Activated naive CD8-positive, alpha-beta T cell (primary cell): ENCODE data around the gene GRIA4.

Source experiments
- H3K27ac Mint-ChIP-seq: one replicate; pipeline ENCODE4 v1.8.0; 2021; ENCODE audit warnings: mixed read lengths
- H3K27me3 Mint-ChIP-seq: one replicate; pipeline ENCODE4 v1.8.0; 2021; ENCODE audit warnings: mixed read lengths
- H3K36me3 Mint-ChIP-seq: one replicate; pipeline ENCODE4 v1.8.0; 2021; ENCODE audit warnings: mixed read lengths
- H3K4me1 Mint-ChIP-seq: one replicate; pipeline ENCODE4 v1.8.0; 2021; ENCODE audit warnings: low read depth, mixed read lengths
- H3K4me3 Mint-ChIP-seq: one replicate; pipeline ENCODE4 v1.8.0; 2021; ENCODE audit warnings: mild to moderate bottlenecking, mixed read lengths
- H3K9me3 Mint-ChIP-seq: one replicate; pipeline ENCODE4 v1.8.0; 2021; ENCODE audit warnings: low read depth, mixed read lengths

The GRIA4 gene

GRCh38 chr11:106014620-106015019 is 404.7 kb downstream of the GRIA4 start:
- no peak overlapping the region for H3K27ac Mint-ChIP-seq
- H3K4me1 Mint-ChIP-seq, result peaks cover 73% of the 10 kb centered on the region
- no peaks in the 10 kb centered on the region for H3K27me3 Mint-ChIP-seq
- H3K9me3 Mint-ChIP-seq, result peaks cover 4% of the 10 kb centered on the region
- H3K4me3 Mint-ChIP-seq, result no peak overlapping the region
- peaks cover 29% of the 10 kb centered on the region for H3K36me3 Mint-ChIP-seq

- peaks cover 4% of the 10 kb centered on the region for H3K9me3 Mint-ChIP-seq
- H3K27me3 Mint-ChIP-seq, result no peaks in the 10 kb centered on the region
- H3K27ac Mint-ChIP-seq, result no peak overlapping the region
- H3K36me3 Mint-ChIP-seq, result peaks cover 26% of the 10 kb centered on the region
- peaks cover 73% of the 10 kb centered on the region for H3K4me1 Mint-ChIP-seq
- H3K4me3 Mint-ChIP-seq, result no peak overlapping the region
Observed at GRCh38 chr11:106015066-106015465, 405.2 kb downstream of the GRIA4 start.

- Mint-ChIP-seq H3K9me3 (no peaks in the 10 kb centered on the region), H3K4me3 (no peak overlapping the region), H3K27ac (no peak overlapping the region), H3K4me1 (peaks cover 74% of the 10 kb centered on the region), H3K36me3 (peaks cover 22% of the 10 kb centered on the region), H3K27me3 (no peaks in the 10 kb centered on the region)
Observed at GRCh38 chr11:106017093-106017492, 407.2 kb downstream of the GRIA4 start.

- H3K27me3 Mint-ChIP-seq, result no peaks in the 10 kb centered on the region
- peak overlapping the region; percentile 99 for H3K4me3 Mint-ChIP-seq
- H3K27ac Mint-ChIP-seq, result peak overlapping the region; percentile 95
- H3K36me3 Mint-ChIP-seq, result peaks cover 18% of the 10 kb centered on the region
- peaks cover 6% of the 10 kb centered on the region for H3K9me3 Mint-ChIP-seq
- H3K4me1 Mint-ChIP-seq, result peaks cover 52% of the 10 kb centered on the region
Observed at GRCh38 chr11:106021181-106021966, 411.5 kb downstream of the GRIA4 start.

GRCh38 chr11:106021967-106022794 is 412.3 kb downstream of the GRIA4 start, which contains the start of gene MSANTD4:
Gene MSANTD4 (minus strand): TSS chr11:106022240. CDS start chr11:106010917, 11,323 bp downstream.
- peaks cover 2% of the 10 kb centered on the region for H3K27me3 Mint-ChIP-seq

GRCh38 chr11:106022795-106023275 is 413.0 kb downstream of the GRIA4 start:
- peaks cover 5% of the 10 kb centered on the region for H3K27me3 Mint-ChIP-seq
- H3K36me3 Mint-ChIP-seq, result peaks cover 18% of the 10 kb centered on the region
- H3K4me1 Mint-ChIP-seq, result peaks cover 43% of the 10 kb centered on the region
- H3K9me3 Mint-ChIP-seq, result peaks cover 19% of the 10 kb centered on the region
- H3K27ac Mint-ChIP-seq, result peak overlapping the region; percentile 95
- H3K4me3 Mint-ChIP-seq, result peak overlapping the region; percentile 99

More at GRCh38 chr11:106021967-106022794, 412.3 kb downstream of the GRIA4 start, which contains the start of gene MSANTD4:
- Mint-ChIP-seq H3K9me3 (peaks cover 14% of the 10 kb centered on the region), H3K36me3 (peaks cover 18% of the 10 kb centered on the region), H3K27ac (peak within 1 kb of the TSS; percentile 95), H3K4me3 (peak within 1 kb of the TSS; percentile 99), H3K4me1 (peaks cover 44% of the 10 kb centered on the region)

DNA sequence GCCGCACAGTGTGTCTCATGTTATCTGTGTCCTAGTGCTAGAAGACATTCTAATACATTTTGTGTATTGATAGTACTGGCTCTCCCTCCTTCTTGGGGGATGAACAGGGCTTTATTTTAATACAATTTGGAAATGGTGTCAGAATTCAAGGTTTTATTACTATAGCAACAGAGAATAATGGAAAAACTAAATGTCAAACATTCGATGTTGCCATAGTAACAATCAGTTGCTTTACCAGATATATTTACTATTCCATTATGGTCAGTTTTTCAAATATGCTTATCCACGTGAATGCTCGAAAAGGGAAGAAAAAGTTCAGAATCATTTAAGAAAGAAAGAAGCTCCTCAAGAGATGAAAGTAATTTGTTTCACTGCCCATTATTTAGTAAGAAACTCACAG is 420.7 kb downstream of the GRIA4 start:
- no peaks in the 10 kb centered on the region for H3K4me1 Mint-ChIP-seq
- peaks cover 2% of the 10 kb centered on the region for H3K36me3 Mint-ChIP-seq
- H3K4me3 Mint-ChIP-seq, result no peak overlapping the region
- H3K9me3 Mint-ChIP-seq, result peaks cover 16% of the 10 kb centered on the region
- peaks cover 37% of the 10 kb centered on the region for H3K27me3 Mint-ChIP-seq
- H3K27ac Mint-ChIP-seq, result no peak overlapping the region

GRCh38 chr11:106031202-106031810 is 421.4 kb downstream of the GRIA4 start:
- Mint-ChIP-seq H3K27ac (no peak overlapping the region), H3K27me3 (peaks cover 38% of the 10 kb centered on the region), H3K36me3 (peaks cover 2% of the 10 kb centered on the region), H3K9me3 (peaks cover 14% of the 10 kb centered on the region), H3K4me3 (no peak overlapping the region), H3K4me1 (no peaks in the 10 kb centered on the region)
